PC-9 (cell line): ENCODE data around the gene RUNDC1. TPM values are rescaled to one million over a fixed set of nuclear protein-coding genes. Genes with fewer than 3 reads are reported as not detected.

Experiments used
- BruUV-seq: library from RNA; stranded (reverse); fragments of 400-500 nt; replicated peaks from 2 replicates; lab custom pipeline; 2021; lab: Mats Ljungman, UMichigan
- CTCF ChIA-PET: fragments of 300-600 bp; sonication (Branson Sonifier 250); formaldehyde crosslinking; loops from one replicate; lab custom pipeline; 2022; ENCODE audit warnings: antibody characterized with exemption; lab: Charles Lee
- POLR2A ChIA-PET: fragments of 300-600 bp; sonication (Branson Sonifier 250); formaldehyde crosslinking; loops from one replicate; lab custom pipeline; 2022; ENCODE audit warnings: antibody characterized with exemption; ENCODE audit not compliant: unreplicated experiment; lab: Charles Lee
- DNase-seq, 2 experiments: peaks; one replicate each; pipeline versions ENCODE4 v3.0.0 to v3.0.0-alpha.2; 2015 to 2022; ENCODE audit warnings: mixed read lengths in 1 of 2
- H2AFZ ChIP-seq: fragments of 200-600 bp; sonication (generic); 2 replicates; pipeline ENCODE4 v1.8.1; 2017; ENCODE audit warnings: antibody characterized with exemption
- H3F3A ChIP-seq: fragments of 200-600 bp; sonication (generic); 2 replicates; pipeline ENCODE4 v1.8.1; 2017; ENCODE audit warnings: antibody characterized with exemption, mild to moderate bottlenecking, low read depth; ENCODE audit not compliant: insufficient read depth
- H3K27ac ChIP-seq: fragments of 200-600 bp; sonication (generic); 2 replicates; pipeline ENCODE4 v1.6.1; 2016; ENCODE audit warnings: mixed run types
- H3K27me3 ChIP-seq: fragments of 200-600 bp; sonication (generic); 2 replicates; pipeline ENCODE4 v1.6.1; 2016; ENCODE audit warnings: low read depth, mixed run types; ENCODE audit not compliant: insufficient read depth
- H3K36me3 ChIP-seq: fragments of 200-600 bp; sonication (generic); 2 replicates; pipeline ENCODE4 v1.6.1; 2016; ENCODE audit warnings: low read depth, mixed run types
- H3K4me1 ChIP-seq: fragments of 200-600 bp; sonication (generic); replicated peaks from 2 replicates; pipeline ENCODE4 v1.6.1; 2016; ENCODE audit warnings: mixed run types; ENCODE audit not compliant: insufficient read depth
- H3K4me2 ChIP-seq: fragments of 200-600 bp; sonication (generic); 2 replicates; pipeline ENCODE4 v1.6.1; 2017; ENCODE audit warnings: mixed run types
- H3K4me3 ChIP-seq: fragments of 200-600 bp; sonication (generic); 2 replicates; pipeline ENCODE4 v1.6.1; 2016; ENCODE audit warnings: mixed run types
- H3K79me2 ChIP-seq: fragments of 200-600 bp; sonication (generic); 2 replicates; pipeline ENCODE4 v1.6.1; 2017; ENCODE audit warnings: low read depth, mixed run types
- H3K9me2 ChIP-seq: fragments of 200-600 bp; sonication (generic); 2 replicates; pipeline ENCODE4 v1.8.1; 2017; ENCODE audit warnings: mild to moderate bottlenecking; ENCODE audit not compliant: insufficient read depth
- H3K9me3 ChIP-seq: fragments of 200-600 bp; sonication (generic); 2 replicates; pipeline ENCODE4 v1.8.1; 2016; ENCODE audit warnings: low read depth; ENCODE audit not compliant: insufficient read depth
- H4K20me1 ChIP-seq: fragments of 200-600 bp; sonication (generic); 2 replicates; pipeline ENCODE4 v1.8.1; 2017; ENCODE audit not compliant: insufficient read depth
- CTCF ChIP-seq: fragments of 200-600 bp; sonication (generic); conservative IDR thresholded peaks from 2 replicates; pipeline ENCODE4 v1.6.1; 2017; ENCODE audit warnings: mixed run types, antibody characterized with exemption, mild to moderate bottlenecking, moderate library complexity
- EZH2 ChIP-seq: fragments of 200-600 bp; sonication (generic); IDR thresholded peaks from 2 replicates; pipeline ENCODE4 v1.8.0; 2017; ENCODE audit warnings: antibody characterized with exemption, low read depth
- intact Hi-C: fragments of 100-400 bp; cut with micrococcal nuclease; formaldehyde crosslinking; loops from one replicate; pipeline ENCODE4 v1.10.0; 2022; ENCODE audit not compliant: unreplicated experiment
- total RNA-seq: library from RNA; stranded (reverse); gene quantifications from 2 replicates; pipeline ENCODE4 v1.2.3, GENCODE V29; 2021

RUNDC1 gene
- total RNA-seq, 1 experiment from 2014 or later, result 12.7 TPM

- H3K27ac ChIP-seq, result peak within 1 kb of the TSS; percentile 82
- H2AFZ ChIP-seq, result peak within 1 kb of the TSS; percentile 97
- H4K20me1 ChIP-seq, result peaks cover 2% of the 10 kb centered on the region; the same call in 1 of the 2 replicates
- H3F3A ChIP-seq, result peaks cover 36% of the 10 kb centered on the region; the same call in 1 of the 2 replicates
- no peaks in the 10 kb centered on the region for H3K27me3 ChIP-seq
- POLR2A ChIA-PET, result interaction anchor here (0.5 to 0.9 kb wide), 4 partner anchors 20 to 294 kb away, joined by 3 to 8 read pairs (median 5); no protein-coding TSS in a partner anchor
- CTCF ChIA-PET, result interaction anchor here (0.7 kb wide), 1 partner anchor 61 kb away, joined by 14 read pairs; no protein-coding TSS in a partner anchor
- no peaks in the 10 kb centered on the region for H3K9me3 ChIP-seq
- intact Hi-C loops, result loop anchor here (1.0 to 5.0 kb wide), 3 partner anchors 103 to 340 kb away; partner anchors contain the start of genes BRCA1 and NBR1
- peaks cover 21% of the 10 kb centered on the region for H3K79me2 ChIP-seq
- H3K4me3 ChIP-seq, result peak within 1 kb of the TSS; percentile 95
- no peak for TF ChIP-seq EZH2
- TF ChIP-seq CTCF, result no peak
- peak; percentile 48 to 71 for DNase-seq
- peaks cover 10% of the 10 kb centered on the region for H3K36me3 ChIP-seq
- H3K4me1 ChIP-seq, result peaks cover 21% of the 10 kb centered on the region
- peak within 1 kb of the TSS; percentile 97 for H3K4me2 ChIP-seq
- BruUV-seq, result no TSS peak
- H3K9me2 ChIP-seq, result no peaks in the 10 kb centered on the region
These were observed 41.6 kb downstream of the RUNDC1 start, which contains the start of gene VAT1 for GRCh38 chr17:43021741-43022512. Gene VAT1, minus strand, starts transcription at chr17:43022385. Its CDS starts 63 bp downstream, at chr17:43022322.

GRCh38 chr17:43024407-43025289, 44.3 kb downstream of the RUNDC1 start, which contains the start of gene RND2:
Gene RND2, plus strand, starts transcription at chr17:43025231. Its CDS starts 117 bp downstream, at chr17:43025348.
- peaks cover 21% of the 10 kb centered on the region for H3K4me1 ChIP-seq
- intact Hi-C loops, result loop anchor here (5.0 kb wide), 1 partner anchor 338 kb away; no protein-coding TSS in a partner anchor
- DNase-seq, result peak; percentile 80 to 82
- TF ChIP-seq CTCF (peak; percentile 73), EZH2 (no peak)
- POLR2A ChIA-PET, result interaction anchor here (0.5 to 0.8 kb wide), 8 partner anchors 27 to 451 kb away, joined by 3 to 10 read pairs (median 4); partner anchors contain the start of gene RPL27
- peaks cover 2% of the 10 kb centered on the region; the same call in 1 of the 2 replicates for H4K20me1 ChIP-seq
- peak within 1 kb of the TSS; percentile 83 for H2AFZ ChIP-seq
- H3F3A ChIP-seq, result peaks cover 41% of the 10 kb centered on the region; the same call in 1 of the 2 replicates
- H3K27ac ChIP-seq, result no peak within 1 kb of the TSS
- H3K36me3 ChIP-seq, result no peaks in the 10 kb centered on the region
- no peaks in the 10 kb centered on the region for H3K9me2 ChIP-seq
- BruUV-seq, result TSS peak; percentile 22
- CTCF ChIA-PET, result interaction anchor here (0.6 kb wide), 1 partner anchor 351 kb away, joined by 4 read pairs; no protein-coding TSS in a partner anchor
- H3K4me2 ChIP-seq, result peak within 1 kb of the TSS; percentile 78
- H3K4me3 ChIP-seq, result peak within 1 kb of the TSS; percentile 58
- H3K9me3 ChIP-seq, result no peaks in the 10 kb centered on the region
- no peaks in the 10 kb centered on the region for H3K27me3 ChIP-seq
- H3K79me2 ChIP-seq, result peaks cover 12% of the 10 kb centered on the region

- H3K36me3 ChIP-seq, result no peaks in the 10 kb centered on the region
- no peaks in the 10 kb centered on the region for H3K9me2 ChIP-seq
- H3F3A ChIP-seq, result peaks cover 35% of the 10 kb centered on the region; the same call in 1 of the 2 replicates
- CTCF ChIA-PET, result no interaction called here
- H3K4me3 ChIP-seq, result no peak overlapping the region
- no peaks in the 10 kb centered on the region for H3K27me3 ChIP-seq
- POLR2A ChIA-PET, result no interaction called here
- no peak overlapping the region for H2AFZ ChIP-seq
- peaks cover 17% of the 10 kb centered on the region for H3K4me1 ChIP-seq
- no peaks in the 10 kb centered on the region for H3K9me3 ChIP-seq
- no peak overlapping the region for H3K4me2 ChIP-seq
- peaks cover 2% of the 10 kb centered on the region; the same call in 1 of the 2 replicates for H4K20me1 ChIP-seq
- DNase-seq, result no peak
- intact Hi-C loops, result no loop called here
- peaks cover 6% of the 10 kb centered on the region for H3K79me2 ChIP-seq
- H3K27ac ChIP-seq, result no peak overlapping the region
- TF ChIP-seq CTCF (no peak), EZH2 (no peak)
- BruUV-seq, result no TSS peak
These were observed 44.9 kb downstream of the RUNDC1 start for GRCh38 chr17:43025290-43025657.
